Liver (tissue), 3 donors: Measurements from ENCODE around the gene DPM1.

ENCODE experiments used
- GABPA ChIP-seq, 2 donors: IDR thresholded peaks in 1 of 2; conservative IDR thresholded peaks in 1 of 2; 2 replicates each; pipeline ENCODE4 v1.6.1; 2016; ENCODE audit warnings: antibody characterized with exemption in 2 of 2, mild to moderate bottlenecking in 1 of 2, moderate library complexity in 1 of 2
- HNF4A ChIP-seq, 2 donors: conservative IDR thresholded peaks; 2 replicates each; pipeline ENCODE4 v1.6.1; 2016; ENCODE audit warnings: antibody characterized with exemption in 2 of 2, mild to moderate bottlenecking in 2 of 2
- HNF4G ChIP-seq: IDR thresholded peaks from 2 replicates; pipeline ENCODE4 v1.6.1; 2016; ENCODE audit warnings: antibody characterized with exemption
- JUND ChIP-seq, 2 donors: IDR thresholded peaks; 2 replicates each; pipeline ENCODE4 v1.6.1; 2016; ENCODE audit warnings: antibody characterized with exemption in 2 of 2
- RAD21 ChIP-seq, 2 donors: IDR thresholded peaks; 2 replicates each; pipeline ENCODE4 v1.6.1; 2016; ENCODE audit warnings: antibody characterized with exemption in 2 of 2, mild to moderate bottlenecking in 2 of 2
- REST ChIP-seq: IDR thresholded peaks from 2 replicates; pipeline ENCODE4 v1.6.1; 2016; ENCODE audit warnings: antibody characterized with exemption, mild to moderate bottlenecking
- RXRA ChIP-seq, 2 donors: IDR thresholded peaks; 2 replicates each; pipeline ENCODE4 v1.6.1; 2017 to 2018; ENCODE audit warnings: antibody characterized with exemption in 2 of 2, mild to moderate bottlenecking in 1 of 2
- SP1 ChIP-seq: IDR thresholded peaks from 2 replicates; pipeline ENCODE4 v1.6.1; 2018; ENCODE audit warnings: antibody characterized with exemption, mild to moderate bottlenecking
- TAF1 ChIP-seq: conservative IDR thresholded peaks from 2 replicates; pipeline ENCODE4 v1.6.1; 2016; ENCODE audit warnings: antibody characterized with exemption, mild to moderate bottlenecking
- YY1 ChIP-seq: IDR thresholded peaks from 2 replicates; pipeline ENCODE4 v1.6.1; 2016; ENCODE audit warnings: antibody characterized with exemption, mild to moderate bottlenecking
- TF ChIP-seq, protein P1 (sequence below): fragments of 150-350 bp; IDR thresholded peaks from 2 replicates; pipeline ENCODE4 v1.5.1; 2017; ENCODE audit warnings: improper control_type of control experiment, low read depth, low read length; ENCODE audit not compliant: missing input control
- TF ChIP-seq, protein P2 (sequence below): IDR thresholded peaks from 2 replicates; pipeline ENCODE4 v1.6.1; 2016; ENCODE audit warnings: antibody characterized with exemption
- donor health status: healthy.
- donor health status: healthy.

- TF ChIP-seq, protein P1, sequence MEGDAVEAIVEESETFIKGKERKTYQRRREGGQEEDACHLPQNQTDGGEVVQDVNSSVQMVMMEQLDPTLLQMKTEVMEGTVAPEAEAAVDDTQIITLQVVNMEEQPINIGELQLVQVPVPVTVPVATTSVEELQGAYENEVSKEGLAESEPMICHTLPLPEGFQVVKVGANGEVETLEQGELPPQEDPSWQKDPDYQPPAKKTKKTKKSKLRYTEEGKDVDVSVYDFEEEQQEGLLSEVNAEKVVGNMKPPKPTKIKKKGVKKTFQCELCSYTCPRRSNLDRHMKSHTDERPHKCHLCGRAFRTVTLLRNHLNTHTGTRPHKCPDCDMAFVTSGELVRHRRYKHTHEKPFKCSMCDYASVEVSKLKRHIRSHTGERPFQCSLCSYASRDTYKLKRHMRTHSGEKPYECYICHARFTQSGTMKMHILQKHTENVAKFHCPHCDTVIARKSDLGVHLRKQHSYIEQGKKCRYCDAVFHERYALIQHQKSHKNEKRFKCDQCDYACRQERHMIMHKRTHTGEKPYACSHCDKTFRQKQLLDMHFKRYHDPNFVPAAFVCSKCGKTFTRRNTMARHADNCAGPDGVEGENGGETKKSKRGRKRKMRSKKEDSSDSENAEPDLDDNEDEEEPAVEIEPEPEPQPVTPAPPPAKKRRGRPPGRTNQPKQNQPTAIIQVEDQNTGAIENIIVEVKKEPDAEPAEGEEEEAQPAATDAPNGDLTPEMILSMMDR: no peak
- TF ChIP-seq RAD21 (IDR thresholded peaks at IDR 0.05) (no peak), JUND (IDR thresholded peaks at IDR 0.05) (no peak), HNF4G (no peak), RXRA (IDR thresholded peaks at IDR 0.05) (no peak), REST (no peak), TAF1 (no peak), HNF4A (conservative IDR thresholded peaks at IDR 0.05) (no peak), YY1 (no peak), SP1 (no peak), GABPA (IDR thresholded peaks at IDR 0.05 in 1 of 2, conservative IDR thresholded peaks at IDR 0.05 in 1 of 2) (no peak)
- TF ChIP-seq, protein P2, sequence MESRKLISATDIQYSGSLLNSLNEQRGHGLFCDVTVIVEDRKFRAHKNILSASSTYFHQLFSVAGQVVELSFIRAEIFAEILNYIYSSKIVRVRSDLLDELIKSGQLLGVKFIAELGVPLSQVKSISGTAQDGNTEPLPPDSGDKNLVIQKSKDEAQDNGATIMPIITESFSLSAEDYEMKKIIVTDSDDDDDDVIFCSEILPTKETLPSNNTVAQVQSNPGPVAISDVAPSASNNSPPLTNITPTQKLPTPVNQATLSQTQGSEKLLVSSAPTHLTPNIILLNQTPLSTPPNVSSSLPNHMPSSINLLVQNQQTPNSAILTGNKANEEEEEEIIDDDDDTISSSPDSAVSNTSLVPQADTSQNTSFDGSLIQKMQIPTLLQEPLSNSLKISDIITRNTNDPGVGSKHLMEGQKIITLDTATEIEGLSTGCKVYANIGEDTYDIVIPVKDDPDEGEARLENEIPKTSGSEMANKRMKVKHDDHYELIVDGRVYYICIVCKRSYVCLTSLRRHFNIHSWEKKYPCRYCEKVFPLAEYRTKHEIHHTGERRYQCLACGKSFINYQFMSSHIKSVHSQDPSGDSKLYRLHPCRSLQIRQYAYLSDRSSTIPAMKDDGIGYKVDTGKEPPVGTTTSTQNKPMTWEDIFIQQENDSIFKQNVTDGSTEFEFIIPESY: no peak
These were observed 32.7 kb upstream of the DPM1 start for GRCh38 chr20:50991076-50991475.
